ENCODE measurements around the gene PCGF1.

The PCGF1 gene
- 3.4 to 14.4 (median 8.8) reads per million in 17 experiments for total RNA-seq

DNA sequence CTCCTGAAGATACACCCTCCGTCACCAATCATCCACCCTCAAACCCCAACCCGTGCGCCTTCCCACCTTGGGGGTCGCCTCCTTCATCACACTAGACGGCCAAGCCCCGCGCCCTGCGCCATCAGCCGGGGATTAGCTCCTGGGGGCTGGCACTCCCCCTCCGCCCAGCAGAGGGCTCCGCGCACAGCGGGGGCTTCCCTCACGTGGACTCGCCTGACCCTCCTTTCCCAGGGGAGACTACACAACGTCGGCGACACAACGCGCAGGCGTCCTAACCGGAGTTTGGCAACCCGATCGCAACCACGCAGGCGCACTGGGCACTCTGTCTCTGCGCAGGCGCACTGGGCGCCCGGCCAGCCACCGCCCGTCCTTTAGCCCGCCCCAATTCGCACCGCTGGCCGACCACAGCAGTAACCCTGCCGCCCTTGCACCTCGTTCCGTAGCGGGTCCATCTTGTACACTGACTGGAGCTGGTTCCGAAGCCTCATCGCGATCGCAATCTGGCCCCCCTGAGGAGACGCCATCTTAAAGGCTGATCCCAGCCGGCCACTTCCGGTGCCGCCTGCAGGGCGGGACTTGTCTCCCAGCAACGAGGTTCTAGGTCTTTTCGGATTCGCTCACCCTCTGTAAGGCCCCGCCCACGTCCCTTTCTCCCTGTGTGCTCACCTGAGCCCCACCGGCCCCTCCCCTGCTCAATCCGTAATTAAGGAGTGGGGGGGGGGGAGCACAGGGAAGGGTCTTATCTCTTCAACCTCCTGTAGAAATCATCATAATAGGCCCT, at the start of gene PCGF1:
Gene PCGF1, minus strand, starts transcription at position 551 of the 781 bp plus-strand sequence. Its CDS starts 27 bp downstream, at position 524.
- peak; percentile 98 to 99 (median 99) for DNase-seq

GRCh38 chr2:74556831-74557370, 49.4 kb upstream of the PCGF1 start:
- DNase-seq: no peak

GRCh38 chr2:74556159-74556558, 48.7 kb upstream of the PCGF1 start:
- peak in 1 of 4 experiments; percentile 27 for DNase-seq

GRCh38 chr2:74555610-74556103, 48.2 kb upstream of the PCGF1 start:
- DNase-seq: peak; percentile 64 to 86 (median 83)

DNA sequence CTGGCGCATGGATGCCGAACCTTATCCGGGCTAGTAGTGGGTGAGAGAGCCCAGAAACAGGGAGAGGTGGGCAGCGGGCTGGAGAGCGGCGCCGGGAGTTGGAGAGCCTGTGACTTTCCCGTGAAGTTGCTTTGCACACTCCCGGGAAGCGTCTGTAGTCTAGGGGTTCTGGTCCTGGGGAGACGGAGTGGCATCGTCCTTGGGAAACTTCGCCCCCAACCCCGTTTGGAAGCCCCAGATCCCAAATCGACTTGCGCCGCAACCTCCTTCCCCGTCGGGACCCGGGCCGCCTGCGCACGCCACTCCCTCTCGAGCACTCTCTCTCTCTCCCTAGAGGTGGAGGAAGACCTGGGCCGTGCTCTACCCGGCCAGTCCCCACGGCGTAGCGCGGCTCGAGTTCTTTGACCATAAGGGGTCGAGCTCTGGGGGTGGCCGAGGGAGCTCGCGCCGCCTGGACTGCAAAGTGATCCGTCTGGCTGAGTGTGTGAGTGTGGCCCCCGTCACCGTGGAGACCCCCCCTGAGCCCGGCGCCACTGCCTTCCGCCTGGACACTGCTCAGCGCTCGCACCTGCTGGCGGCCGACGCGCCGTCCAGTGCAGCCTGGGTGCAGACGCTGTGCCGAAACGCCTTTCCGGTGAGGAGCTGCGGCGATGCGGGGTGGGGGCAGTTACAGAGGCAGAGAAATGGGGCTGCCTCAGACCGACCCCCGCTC, 47.5 kb upstream of the PCGF1 start:
- peak; percentile 39 to 73 (median 57) for DNase-seq

DNA sequence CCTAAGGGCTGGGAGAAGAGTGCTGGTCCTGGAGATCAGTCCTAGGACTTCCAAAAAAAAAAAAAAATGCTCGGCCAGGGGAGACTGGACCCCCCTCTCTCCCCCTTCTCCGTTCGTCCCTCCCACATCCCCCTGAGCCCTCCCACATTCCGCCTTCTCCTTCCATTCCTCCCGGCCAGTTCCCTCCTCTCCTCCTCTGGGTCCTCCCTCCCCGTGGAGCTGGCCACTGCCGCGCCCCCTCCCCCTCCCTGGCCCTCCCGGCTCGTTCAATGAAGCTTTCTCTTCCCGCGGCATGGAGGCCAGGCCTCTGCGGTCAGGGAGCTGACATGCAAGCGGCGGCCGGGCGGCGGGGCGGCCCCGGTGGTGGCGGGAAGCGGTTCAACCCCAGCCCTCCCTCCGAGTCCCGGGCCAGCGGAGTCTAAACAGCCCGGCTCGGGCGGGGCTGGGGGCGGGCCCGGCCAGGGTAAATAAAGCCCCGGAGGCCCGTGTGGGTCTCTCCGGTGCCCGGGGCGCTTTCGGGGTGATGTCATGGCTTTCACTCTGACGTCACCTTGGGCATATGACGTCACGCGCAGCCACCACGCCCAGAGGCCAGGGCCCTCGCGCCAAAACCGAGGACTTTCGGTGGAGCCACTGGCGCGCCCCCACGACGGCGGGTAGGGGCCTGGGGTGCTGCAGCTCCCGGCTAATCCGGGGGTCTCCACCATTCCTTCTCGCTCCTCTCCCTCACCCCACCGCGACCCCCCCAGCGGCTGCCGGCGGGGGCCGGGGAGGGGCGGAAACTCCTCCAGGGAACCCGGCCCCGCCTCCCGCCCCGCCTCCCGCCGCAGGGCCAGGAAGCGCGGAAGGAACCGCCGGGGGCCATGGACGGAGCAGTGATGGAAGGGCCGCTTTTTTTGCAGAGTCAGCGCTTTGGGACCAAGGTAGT, 46.7 kb upstream of the PCGF1 start, which contains the start of the genes DOK1 and LOXL3:
Gene DOK1, plus strand, starts transcription at position 829 of the 928 bp plus-strand sequence. Its CDS starts 35 bp downstream, at position 864.
Gene LOXL3, minus strand, starts transcription at position 51 of the 928 bp plus-strand sequence. CDS start 1,308 bp downstream, outside the sequence.
- DNase-seq: peak; percentile 88 to 96 (median 92)

DNA sequence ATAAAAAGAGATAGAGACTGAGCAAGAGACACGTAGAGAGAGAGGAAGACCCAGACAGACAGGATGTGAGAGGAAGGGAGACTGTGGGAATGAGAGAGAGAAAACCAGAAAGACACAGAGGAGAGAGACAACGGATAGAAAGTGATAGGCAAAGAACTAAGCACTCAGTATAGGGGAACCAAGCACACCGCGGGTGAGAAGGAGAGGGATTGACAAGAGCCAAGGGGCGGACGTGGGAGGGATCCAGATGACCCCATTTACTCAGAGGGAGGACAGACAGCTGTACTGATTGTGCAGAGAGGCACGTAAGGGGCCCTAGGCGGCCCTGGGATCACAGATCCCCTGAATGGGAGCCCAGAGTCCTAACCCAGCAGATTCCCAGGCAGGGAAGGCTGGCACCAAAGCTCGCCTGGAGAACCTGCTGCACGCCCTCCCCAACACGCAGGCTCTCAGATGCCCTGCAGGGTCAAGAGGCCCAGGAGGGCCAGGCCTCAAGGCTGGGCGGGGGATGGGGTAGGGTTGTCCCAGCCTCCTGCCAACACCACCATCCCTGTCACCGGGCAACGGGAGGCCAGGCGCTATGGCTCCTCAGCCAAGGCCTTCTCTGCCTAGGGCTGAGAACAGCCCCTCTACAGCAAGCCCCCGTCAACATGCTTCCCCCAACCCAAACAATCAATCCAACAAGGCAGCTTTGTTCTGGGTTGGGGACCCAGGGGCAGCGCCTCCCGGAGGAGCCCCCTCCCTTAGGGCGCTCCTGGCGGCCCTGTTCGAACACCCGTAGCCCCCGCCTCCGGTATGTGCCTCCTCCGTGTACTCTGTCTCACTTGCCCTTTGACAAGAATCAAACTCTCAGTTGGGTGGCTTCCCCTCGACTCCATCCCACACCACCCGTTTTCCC, 45.7 kb upstream of the PCGF1 start:
- DNase-seq: no peak

DNA sequence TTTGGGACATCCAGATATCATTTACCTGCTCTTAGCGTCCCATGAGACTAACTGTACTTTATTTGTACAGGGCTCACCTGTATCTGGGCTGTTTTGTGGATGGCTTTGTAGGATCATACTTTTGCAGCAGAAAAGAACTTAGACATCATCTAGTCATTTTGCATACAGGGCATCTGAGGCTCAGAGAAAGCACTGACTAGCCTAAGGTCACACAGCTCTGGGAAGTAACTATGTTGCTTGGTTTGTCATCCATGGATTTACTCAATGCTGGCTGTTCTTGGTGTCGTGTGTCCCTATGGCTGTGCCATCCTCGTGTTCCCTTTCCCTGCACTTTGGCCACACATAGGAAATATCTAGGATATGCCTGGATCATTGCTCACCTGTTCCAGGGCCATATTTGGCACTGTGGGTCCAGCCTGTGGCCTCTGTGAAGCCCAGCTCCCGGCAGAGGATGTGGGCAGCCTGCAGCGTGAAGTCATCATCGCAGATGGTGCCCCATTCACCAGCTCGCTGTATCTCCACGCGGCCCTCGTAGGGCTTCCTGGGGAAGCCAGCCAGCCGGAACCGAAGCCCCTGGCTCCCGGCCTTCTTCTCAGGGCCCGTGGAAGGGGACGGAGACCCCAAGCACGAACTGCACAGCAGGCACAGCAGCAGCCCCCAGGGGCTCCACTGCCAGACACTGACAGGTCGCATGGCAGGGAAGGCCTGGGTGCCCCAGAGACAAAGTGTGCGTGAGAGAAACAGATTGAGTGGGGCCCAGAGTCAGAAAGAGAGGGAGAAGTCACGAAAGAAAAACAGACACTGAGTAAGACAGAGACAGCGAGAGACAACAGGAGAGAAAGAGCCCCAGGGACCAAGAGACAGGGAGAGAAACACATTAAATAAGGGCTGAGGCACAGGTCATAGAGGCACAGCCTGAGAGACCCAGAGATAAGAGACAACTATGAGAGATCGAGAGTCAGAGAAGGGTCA, 44.7 kb upstream of the PCGF1 start:
- no peak for DNase-seq

DNA sequence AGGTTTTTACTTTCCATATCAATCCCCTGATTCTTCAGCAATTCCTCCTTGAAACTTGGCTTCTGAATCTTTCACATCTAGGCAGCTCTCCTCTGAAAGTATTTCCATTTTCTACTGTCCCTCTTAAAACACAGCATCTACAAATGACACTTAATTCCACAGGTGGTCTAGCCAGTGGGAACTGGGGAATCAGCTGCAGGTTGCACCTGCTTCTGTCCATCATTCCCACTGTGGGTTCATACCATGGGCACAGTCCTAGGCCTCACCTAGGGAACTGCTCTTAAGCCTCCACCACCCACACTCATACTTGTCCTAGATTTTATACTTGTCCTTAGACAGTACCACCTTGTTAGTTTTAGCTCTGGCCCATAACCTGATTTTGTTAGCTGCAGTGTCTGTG, 44.0 kb upstream of the PCGF1 start:
- no peak for DNase-seq

DNA sequence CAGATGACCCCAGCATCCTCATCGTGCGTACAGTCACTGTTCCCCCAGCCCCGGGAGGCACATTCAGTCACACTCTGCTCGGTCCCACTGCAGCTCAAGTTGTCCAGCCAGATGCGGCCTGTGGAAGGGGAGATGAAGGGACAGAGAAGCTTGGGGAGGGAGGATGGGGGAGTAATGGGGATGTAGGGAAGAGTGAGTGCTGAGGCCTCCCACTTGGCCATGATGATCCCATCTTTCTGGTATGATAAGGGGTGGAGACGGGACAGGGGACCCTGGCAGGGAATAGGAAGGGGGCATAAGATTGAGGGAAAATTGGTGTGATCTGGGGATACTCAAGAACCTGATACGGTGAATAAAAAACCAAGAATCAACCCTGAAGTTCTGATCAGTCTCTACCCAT, 42.7 kb upstream of the PCGF1 start:
- no peak for DNase-seq

GRCh38 chr2:74548900-74549826, 41.7 kb upstream of the PCGF1 start:
- DNase-seq: peak; percentile 72 to 93 (median 85)

DNA sequence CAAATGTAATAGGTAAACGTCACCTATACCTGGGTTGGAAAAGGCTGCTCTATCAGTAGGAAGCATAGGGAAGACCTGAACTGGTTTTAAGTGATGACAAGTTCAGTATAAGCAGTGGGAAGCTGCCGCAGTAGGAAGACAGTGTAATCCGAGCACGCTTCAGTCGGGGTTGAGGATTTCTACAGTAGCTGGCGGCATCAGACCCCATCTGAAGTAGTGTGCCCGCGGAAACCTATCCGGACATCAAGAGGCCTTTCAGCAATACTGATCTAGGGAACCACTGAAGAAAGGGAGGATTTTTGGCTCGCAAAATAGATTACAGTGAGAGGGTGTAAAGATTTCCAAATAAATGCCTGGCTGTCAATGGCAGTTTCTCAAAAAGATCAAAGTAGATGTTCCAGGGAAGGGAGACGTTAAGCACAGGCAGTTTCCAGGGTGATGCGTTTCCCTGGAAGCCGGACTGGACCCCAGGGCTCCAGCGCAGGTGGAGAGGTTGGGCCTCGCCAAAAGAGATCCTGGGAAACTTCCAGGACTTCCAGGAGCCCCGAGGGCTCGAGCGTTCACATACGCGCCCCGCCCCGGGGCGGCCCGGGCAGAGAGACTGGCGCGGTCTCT, 40.9 kb upstream of the PCGF1 start:
- DNase-seq: no peak

DNA sequence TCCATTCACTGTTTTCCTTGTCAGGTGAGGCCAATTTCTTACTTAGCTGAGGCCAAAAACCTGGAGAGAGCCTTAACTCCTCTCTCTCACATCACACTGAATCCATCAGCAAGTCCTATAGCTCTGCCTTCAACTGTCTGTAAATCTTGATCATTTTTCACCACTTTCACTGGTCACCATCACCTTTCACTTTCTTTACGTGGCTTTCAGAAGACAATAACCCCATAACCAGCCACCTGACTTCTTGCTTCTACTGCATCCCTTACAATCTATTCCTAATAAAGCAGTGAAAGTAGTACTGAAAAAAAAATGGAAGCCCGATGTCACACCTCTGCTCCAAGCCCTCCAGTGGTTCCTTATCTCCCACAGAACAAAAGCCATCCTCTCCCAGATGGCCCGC, 38.5 kb upstream of the PCGF1 start:
- DNase-seq: no peak

DNA sequence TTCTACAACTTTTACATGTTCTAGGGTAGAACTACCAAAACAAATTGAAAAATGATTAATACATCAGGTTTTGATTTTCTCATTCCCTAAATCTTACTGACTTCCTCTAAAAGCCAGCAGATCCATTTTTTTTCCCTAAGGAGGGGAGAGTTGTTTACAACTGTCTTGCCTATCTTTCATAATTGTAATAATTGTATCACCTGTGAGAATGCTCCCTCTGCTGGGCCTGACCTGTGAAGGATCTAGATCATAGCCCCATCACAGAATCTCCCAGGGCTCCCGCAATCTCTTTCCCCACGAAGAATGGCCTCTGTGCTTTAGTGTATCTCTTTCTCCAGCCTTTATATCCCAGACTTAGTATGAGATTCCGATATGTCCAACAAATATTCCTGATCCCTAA, 37.1 kb upstream of the PCGF1 start:
- no peak for DNase-seq

DNA sequence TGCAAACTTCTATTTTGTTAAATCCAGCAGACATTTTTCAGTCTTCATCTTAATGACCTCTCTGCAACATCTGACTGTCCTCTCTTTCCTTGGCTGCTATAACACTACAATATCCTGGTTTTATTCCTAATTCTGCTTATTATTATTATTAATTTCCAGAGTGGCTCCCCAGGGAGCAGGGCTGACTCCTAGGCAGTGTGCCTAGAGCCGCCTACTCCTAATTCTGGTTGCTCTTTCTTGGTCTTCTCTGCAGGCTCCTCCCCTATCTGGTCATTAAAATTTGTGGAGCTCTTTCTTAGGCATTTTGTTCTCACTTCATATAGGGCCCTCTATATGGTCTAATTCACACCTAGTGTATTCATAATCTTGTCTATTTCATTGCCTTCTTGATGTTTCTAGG, 35.5 kb upstream of the PCGF1 start:
- DNase-seq: no peak

DNA sequence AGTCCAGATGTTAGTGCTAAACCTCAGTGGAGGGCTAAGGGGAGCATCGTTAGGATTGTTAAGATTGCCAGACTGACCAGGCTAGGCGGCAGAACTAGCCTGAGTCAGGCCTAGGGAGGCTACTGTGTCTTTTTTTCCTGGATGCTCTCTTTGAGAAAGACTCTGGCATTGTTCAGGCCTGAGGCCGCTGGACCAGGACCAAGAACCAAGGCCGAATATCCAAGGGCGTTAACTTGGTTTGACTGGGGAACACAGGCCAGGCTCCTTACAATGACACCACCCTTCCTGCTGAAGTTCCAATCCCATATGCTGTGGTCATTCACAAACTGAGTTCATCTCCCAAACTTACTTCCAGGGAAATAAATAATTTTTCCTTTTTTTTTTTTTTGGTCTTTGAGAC, 32.8 kb upstream of the PCGF1 start:
- no peak for DNase-seq

DNA sequence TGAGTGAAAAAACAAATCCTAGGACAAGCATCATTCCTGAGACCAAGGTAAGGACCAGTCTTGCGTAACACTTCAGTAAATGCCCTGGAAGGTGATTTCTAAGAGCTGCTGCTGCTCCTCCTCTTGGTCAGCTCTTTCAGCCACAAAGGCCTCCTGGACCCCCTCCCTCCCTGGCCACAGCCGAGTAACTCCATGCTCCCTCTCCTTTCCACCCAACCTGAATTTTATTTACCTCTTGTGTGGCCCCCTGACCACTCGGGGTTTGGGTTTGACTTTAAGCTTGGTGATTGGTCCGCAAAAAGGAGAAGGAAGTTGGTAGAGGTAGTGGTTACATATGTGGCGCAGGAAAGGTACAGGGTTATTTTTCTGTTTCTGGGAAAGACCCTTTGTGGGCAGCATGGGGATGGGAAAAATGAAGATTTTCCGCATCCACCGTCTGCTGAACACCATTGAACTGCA, 31.4 kb upstream of the PCGF1 start:
- DNase-seq: no peak

GRCh38 chr2:74537140-74537539, 29.6 kb upstream of the PCGF1 start:
- no peak for DNase-seq

Data from suppressor macrophage (primary cell).